Activated naive CD4-positive, alpha-beta T cell treated with Interleukin-2 at 50 U/mL for 16 hours (primary cell): Measurements from ENCODE around the gene TNFRSF21.
A peak's percentile ranks its signal among the peaks of the same experiment; 100 is the strongest.
"Not testable (repeated sequence)": the region's sequence is repeated elsewhere in the genome, so short reads cannot be mapped to it uniquely, and the experiment has no call there.

ENCODE experiments used
- DNase-seq: peaks from one replicate; pipeline ENCODE4 v3.0.0-alpha.2; 2020

TNFRSF21 gene, protein sequence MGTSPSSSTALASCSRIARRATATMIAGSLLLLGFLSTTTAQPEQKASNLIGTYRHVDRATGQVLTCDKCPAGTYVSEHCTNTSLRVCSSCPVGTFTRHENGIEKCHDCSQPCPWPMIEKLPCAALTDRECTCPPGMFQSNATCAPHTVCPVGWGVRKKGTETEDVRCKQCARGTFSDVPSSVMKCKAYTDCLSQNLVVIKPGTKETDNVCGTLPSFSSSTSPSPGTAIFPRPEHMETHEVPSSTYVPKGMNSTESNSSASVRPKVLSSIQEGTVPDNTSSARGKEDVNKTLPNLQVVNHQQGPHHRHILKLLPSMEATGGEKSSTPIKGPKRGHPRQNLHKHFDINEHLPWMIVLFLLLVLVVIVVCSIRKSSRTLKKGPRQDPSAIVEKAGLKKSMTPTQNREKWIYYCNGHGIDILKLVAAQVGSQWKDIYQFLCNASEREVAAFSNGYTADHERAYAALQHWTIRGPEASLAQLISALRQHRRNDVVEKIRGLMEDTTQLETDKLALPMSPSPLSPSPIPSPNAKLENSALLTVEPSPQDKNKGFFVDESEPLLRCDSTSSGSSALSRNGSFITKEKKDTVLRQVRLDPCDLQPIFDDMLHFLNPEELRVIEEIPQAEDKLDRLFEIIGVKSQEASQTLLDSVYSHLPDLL

DNA sequence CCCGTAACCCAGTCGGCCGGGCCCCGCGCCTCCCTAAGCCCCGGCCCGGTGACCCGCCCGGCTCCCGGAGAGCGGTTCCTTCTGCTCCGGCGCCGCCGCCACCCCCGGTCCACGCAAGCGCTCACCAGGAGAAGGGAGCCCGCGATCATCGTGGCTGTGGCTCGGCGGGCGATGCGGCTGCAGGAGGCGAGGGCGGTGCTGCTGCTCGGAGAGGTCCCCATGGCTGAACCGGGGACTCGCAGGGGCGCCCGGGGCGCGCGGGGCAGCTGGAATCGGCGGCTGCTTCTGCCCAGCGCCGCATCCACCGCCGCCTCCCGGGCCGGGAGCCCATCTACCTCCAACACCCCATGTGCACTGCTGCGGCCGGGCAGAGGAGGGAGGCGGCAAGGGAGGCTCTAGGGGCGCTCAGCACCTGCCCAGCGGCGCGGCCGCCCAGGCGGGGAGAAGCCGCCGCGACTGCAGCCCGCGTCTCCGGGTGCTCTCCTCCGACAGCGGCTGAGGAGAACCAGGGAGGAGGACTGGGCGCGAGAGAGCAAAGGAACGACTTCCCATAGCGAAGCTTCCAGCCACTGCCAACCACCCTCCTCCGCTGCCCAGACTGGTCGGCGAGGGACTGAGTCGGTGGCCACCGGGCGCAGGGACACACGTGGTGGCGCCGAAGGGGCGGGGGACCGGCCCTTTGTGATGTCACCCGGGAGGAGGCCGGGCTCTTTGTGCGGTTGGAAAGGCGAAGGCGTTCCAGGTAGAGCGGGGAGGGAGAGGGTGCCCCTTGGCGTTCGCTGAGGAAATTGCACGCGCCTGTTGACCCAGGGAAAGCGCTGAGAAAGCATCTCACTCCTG lies at the start of gene TNFRSF21:
Gene TNFRSF21 (minus strand): TSS at position 615 of the 840 bp plus-strand sequence. CDS start 394 bp downstream, at position 221.
- DNase-seq, result peak; percentile 79

DNA sequence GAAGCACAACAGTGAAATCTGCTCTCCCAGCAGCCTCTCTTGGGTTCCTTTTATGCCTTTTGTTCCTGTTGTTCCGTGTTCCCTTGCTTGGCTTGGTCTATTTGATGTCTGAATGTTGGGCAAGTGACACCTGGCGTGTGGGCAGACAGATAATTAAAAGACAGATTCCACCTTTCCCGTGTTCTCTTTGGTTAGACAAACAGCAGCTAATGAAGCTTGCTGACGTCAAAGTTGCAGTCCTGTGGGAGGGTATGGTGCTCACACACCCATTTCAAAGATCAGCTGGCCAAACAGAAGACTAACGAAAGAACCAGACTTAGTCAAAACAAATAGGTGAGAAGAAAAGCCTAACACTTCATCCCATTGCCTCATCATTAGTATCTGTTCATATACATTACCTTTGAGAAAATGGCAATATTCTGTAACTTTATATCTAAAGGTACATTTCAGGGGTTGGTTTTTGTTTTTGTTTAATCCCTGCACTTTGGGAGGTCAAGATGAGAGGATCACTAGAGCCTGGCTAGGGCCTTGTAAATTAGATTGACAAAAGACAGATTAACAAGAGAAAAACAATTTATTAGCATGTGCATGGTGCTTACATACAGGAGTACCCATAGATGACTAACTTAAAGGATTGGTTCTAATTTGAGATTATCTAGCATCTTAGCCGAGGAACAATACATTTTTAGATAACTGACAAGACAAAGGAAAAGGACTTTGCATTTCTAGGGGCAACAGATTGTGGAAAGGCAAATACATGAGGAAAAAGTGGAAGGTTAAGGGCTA lies 48.9 kb upstream of the TNFRSF21 start:
- DNase-seq, result no peak

DNA sequence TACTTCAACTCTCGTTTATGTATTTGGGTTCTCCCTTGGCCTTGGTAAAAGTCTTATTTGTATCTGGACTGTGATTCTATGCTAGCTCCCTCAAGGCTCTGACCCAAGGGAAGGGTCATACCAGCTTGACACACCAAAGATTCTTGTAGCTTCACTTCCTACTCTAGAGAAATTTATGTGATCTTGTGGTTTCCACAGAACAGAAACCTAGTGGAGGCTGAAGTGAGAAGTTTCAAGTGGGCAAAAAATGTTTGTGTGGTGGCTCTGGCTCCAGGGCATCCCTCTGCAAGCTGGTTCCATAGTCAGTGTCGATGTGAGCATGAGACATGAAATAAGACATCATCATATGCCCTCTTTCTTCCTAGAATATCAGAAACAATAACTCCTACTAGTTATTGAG lies 48.1 kb upstream of the TNFRSF21 start:
- no peak for DNase-seq

- DNase-seq, result no peak
These were observed 45.8 kb upstream of the TNFRSF21 start for GRCh38 chr6:47355496-47355895.

GRCh38 chr6:47353871-47354270 lies 44.2 kb upstream of the TNFRSF21 start:
- DNase-seq, result no peak

DNA sequence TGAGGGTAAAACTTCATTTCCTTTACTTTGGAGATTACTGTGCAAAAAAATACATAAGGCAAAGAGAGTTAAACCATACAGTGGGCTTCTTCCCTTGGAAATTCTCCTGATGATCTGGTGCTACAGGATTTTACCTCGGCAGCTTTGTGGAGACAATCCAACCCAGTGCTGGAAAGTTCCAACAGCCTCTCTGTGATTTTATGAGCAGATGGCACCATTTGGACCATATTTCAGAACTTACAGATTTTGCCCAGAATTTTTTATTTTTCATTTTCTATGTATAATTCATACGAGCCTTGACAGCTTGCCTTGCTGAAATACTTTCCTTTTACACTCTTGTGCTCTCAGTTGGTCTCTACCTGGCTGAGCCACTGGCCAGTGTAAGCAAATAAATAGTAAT lies 43.3 kb upstream of the TNFRSF21 start:
- no peak for DNase-seq

DNA sequence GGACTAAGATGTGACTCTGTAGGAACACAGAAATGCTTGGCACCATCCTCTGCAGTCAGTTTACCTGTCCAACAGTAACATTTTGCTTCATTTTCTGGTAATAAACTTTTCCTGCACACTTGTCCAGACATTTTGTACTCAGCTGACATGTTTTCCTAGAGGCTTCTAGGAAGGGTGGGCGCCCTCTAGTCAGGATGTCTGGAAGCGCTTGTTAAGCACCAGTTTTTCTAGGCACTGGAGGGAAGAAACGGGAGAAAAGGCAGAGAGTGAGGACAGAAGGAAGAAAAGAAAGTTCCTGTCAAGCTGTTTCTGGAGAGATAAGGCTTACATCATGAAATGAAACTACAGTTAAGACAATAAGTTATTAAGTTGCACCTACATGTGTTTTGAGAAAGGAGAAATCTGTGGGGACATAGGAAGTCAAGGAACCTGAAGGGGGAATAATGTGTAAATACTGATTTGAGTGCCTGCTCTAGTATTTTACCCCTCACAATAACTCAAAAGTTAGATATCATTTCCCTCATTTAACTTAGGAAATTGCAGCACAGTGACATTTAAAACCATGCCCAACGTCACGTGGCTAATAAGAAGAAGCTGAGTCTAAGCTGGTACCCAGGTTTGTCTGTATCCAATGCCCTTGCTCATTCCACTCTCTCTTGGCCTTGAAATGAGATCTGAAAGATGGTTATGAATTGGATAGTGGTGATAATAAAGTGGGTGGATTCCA lies 42.7 kb upstream of the TNFRSF21 start:
- DNase-seq, result no peak

DNA sequence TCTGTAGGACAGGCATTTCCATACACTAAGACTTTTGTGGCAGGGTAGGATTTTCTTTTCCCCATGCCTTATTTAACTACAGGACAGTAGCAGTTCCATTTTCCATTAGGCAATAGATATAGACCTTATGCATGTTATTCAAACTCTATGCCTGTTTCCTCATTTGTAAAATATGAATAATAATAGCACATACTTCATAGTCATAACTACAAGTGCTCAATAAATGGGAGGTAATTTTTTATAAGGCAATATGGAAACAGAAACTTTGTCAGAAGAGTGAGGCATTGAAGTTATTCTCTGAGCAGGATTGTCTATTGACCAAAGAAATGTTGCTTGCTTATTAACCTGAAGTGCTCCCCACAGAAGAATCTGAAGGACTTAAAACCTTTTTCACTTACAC lies 41.9 kb upstream of the TNFRSF21 start:
- DNase-seq, result no peak

DNA sequence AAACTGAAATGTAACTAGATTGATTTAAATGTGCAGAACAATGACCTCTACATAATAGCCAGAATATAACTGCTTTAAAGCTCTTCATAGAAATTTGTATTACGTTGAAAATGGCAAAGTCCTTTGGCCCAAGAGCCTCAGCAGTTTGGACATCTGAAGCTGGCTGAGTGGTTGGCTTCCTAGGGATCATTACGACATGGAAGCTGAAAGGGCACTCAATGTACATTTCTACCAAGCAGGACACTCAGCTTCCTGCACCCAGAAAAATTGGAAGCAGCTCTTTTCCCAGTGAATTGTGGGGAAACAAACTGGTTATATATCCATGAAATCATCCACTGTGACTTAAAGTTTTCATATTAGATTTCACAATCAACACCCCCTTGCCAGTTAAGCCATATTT lies 40.2 kb upstream of the TNFRSF21 start:
- DNase-seq, result no peak

GRCh38 chr6:47348316-47348863 lies 38.7 kb upstream of the TNFRSF21 start:
- no peak for DNase-seq

GRCh38 chr6:47345761-47346160 lies 36.1 kb upstream of the TNFRSF21 start:
- DNase-seq, result no peak

GRCh38 chr6:47344022-47344421 lies 34.3 kb upstream of the TNFRSF21 start:
- DNase-seq, result no peak

DNA sequence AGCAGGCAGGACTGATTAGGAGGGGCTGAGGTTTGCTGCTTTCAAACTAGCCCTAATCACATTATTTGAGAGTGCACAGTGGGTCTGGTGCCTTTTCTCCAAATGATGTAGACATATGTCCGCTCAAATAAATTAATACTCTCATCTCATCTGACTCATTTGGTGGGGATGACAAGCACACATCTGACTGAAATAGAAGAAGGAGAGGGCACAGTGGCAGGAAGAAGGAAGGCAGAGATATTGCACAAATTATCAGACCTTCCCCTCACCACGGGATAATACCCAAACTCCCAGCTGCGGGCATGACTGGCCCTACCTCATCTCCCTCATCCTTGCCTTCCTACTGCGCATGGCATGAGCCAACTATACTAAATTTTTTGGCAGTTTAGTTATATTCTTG lies 33.9 kb upstream of the TNFRSF21 start:
- DNase-seq, result no peak

DNA sequence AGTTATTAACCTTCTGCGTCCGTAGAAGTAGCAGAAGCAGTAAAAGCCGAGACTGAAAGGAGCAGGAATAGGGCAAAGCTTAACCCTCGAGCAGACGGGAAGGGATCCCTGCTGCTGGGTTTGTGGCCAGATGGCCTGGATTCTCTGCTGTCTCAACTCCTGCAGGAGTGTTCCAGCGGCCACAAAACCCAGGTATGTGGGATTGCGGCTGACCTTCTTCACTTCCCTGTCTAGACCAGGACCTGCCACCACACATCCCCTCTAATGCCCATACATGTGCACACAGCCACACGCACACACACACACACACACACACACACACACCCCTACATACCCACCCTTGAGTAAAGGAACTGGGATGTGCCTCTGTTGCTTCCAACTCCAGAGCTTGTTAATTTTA lies 33.1 kb upstream of the TNFRSF21 start:
- no peak for DNase-seq

- DNase-seq, result no peak
These were observed 27.8 kb upstream of the TNFRSF21 start for GRCh38 chr6:47337519-47337918.

GRCh38 chr6:47336334-47336733 lies 26.6 kb upstream of the TNFRSF21 start:
- no peak for DNase-seq

GRCh38 chr6:47335466-47335865 lies 25.8 kb upstream of the TNFRSF21 start:
- DNase-seq, result no peak

- no peak for DNase-seq
These were observed 24.6 kb upstream of the TNFRSF21 start for GRCh38 chr6:47334334-47334733.

- DNase-seq, result not testable (repeated sequence)
These were observed 18.9 kb upstream of the TNFRSF21 start for GRCh38 chr6:47328606-47329005.

DNA sequence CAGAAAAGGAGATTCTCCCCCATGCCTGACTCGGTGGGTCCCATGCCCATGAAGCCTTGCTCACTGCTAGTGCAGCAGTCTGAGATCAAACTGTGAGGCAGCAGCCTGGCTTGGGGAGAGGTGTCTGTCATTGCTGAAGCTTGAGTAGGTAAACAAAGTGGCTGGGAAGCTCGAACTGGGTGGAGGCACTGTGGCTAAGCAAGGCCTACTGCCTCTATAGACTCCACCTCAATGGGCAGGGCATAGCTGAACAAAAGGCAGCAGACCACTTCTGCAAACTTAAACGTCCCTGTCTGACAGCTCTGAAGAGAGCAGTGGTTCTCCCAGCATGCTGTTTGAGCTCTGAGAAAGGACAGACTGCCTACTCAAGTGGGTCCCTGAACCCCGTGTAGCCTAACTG lies 18.4 kb upstream of the TNFRSF21 start:
- DNase-seq, result not testable (repeated sequence)

- no peak for DNase-seq
These were observed 14.2 kb upstream of the TNFRSF21 start for GRCh38 chr6:47323887-47324286.

DNA sequence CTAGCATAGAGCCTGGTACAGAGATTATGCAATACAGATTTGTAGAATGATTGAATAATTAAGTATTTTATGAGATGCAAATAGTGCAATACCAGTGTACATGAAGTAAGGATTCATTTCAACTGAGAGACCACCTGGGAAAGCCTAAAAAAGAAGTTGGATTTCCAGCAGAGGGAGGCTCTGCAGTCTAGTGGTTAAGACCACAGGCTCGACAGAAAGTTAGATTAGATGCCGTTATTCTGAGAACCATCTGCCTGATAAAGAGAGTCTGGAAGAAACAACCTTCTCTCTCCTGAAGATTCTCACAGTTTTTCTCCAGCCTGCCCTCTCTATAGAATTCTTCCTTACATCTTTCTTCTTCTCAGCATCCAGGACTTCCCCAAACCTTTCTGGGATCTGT lies 13.6 kb upstream of the TNFRSF21 start:
- DNase-seq, result no peak
